Panc1 (cell line): Measurements from ENCODE around the gene TRAF2.

Experiments used
- POLR2AphosphoS5 ChIP-seq: IDR thresholded peaks from 2 replicates; pipeline ENCODE4 v1.6.1; 2012; ENCODE audit warnings: mild to moderate bottlenecking, low read depth, low read length, moderate library complexity
- REST ChIP-seq, 2 experiments: IDR thresholded peaks; 2 replicates each; pipeline ENCODE4 v1.6.1; 2011 to 2012; ENCODE audit warnings: low read depth in 2 of 2, control low read depth in 1 of 2, low read length in 1 of 2, mild to moderate bottlenecking in 1 of 2, moderate library complexity in 1 of 2; ENCODE audit not compliant: insufficient read depth in 1 of 2
- TF ChIP-seq, protein P1 (sequence below): fragments of 450-650 bp; IDR thresholded peaks from 2 replicates; pipeline ENCODE4 v1.5.1; 2017; ENCODE audit warnings: mild to moderate bottlenecking

DNA sequence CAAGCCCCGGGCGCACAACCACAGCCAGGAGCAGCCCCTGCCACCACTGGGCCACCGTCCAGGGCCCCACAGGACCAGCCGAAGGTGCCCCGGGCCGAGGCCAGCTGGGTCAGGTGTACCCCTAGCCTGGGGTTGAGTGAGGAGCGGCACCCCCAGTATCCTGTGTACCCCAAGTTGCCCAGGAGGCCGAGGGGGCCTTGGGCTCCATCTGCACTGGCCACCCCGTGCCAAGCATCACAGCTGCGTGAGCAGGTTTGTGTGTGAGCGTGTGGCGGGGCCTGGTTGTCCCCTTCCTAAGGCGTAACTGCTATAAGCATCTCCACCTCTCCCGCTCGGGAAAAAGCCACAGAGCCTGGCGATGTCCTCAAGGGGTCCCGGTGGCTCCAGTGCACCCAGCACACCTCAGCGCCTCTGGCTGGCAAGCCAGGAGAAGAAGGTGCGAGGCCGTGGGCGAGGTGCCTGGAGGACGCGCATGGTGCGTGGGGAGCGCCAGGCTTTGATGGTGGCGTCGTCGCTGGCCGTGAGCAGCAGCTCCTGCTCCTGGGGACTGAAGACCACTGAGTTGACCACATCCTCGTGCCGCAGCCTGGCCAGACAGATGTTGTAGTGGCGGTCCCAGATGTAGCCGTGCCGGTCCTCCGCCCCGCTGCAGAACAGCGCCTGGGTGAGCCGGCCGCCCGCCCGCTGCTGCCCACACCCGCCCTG is 54.4 kb downstream of the TRAF2 start:
- TF ChIP-seq, protein P1, sequence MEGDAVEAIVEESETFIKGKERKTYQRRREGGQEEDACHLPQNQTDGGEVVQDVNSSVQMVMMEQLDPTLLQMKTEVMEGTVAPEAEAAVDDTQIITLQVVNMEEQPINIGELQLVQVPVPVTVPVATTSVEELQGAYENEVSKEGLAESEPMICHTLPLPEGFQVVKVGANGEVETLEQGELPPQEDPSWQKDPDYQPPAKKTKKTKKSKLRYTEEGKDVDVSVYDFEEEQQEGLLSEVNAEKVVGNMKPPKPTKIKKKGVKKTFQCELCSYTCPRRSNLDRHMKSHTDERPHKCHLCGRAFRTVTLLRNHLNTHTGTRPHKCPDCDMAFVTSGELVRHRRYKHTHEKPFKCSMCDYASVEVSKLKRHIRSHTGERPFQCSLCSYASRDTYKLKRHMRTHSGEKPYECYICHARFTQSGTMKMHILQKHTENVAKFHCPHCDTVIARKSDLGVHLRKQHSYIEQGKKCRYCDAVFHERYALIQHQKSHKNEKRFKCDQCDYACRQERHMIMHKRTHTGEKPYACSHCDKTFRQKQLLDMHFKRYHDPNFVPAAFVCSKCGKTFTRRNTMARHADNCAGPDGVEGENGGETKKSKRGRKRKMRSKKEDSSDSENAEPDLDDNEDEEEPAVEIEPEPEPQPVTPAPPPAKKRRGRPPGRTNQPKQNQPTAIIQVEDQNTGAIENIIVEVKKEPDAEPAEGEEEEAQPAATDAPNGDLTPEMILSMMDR = no peak
- TF ChIP-seq POLR2AphosphoS5 = no peak
- TF ChIP-seq REST (IDR thresholded peaks at IDR 0.05; ENCODE audit: insufficient read depth in 1 of 2, low read depth in 2 of 2, low read length in 1 of 2) = no peak
